ENCODE results near the gene PCLAF.

DNA sequence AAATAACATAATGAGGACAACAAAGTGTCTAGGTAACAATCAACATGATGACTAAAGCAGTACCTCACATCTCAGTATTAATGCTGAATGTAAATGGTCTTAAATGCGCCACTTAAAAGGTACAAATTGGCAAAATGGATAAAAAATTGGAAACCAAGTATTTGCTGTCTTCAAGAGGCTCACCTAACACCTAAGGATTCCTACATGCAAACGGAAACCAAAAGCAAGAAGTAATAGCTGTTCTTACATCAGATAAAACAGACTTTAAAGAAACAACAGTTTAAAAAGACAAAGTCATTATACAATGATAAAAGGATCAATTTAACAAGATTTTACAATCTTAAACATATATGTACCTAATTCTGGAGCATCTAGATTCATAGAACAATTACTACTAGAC lies 47.7 kb downstream of the PCLAF start:
- TF ChIP-seq, protein P1, sequence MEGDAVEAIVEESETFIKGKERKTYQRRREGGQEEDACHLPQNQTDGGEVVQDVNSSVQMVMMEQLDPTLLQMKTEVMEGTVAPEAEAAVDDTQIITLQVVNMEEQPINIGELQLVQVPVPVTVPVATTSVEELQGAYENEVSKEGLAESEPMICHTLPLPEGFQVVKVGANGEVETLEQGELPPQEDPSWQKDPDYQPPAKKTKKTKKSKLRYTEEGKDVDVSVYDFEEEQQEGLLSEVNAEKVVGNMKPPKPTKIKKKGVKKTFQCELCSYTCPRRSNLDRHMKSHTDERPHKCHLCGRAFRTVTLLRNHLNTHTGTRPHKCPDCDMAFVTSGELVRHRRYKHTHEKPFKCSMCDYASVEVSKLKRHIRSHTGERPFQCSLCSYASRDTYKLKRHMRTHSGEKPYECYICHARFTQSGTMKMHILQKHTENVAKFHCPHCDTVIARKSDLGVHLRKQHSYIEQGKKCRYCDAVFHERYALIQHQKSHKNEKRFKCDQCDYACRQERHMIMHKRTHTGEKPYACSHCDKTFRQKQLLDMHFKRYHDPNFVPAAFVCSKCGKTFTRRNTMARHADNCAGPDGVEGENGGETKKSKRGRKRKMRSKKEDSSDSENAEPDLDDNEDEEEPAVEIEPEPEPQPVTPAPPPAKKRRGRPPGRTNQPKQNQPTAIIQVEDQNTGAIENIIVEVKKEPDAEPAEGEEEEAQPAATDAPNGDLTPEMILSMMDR (IDR thresholded peaks at IDR 0.05; ENCODE audit: extremely low read depth in 1 of 2, insufficient read depth in 1 of 2, low read depth in 1 of 2, low read length in 2 of 2): no peak
- TF ChIP-seq EZH2 (IDR thresholded peaks at IDR 0.05; ENCODE audit: borderline replicate concordance, low read depth, low read length, severe bottlenecking) (no peak), POLR2A (IDR thresholded peaks at IDR 0.05; ENCODE audit: low read depth, low read length) (no peak), POLR2AphosphoS5 (IDR thresholded peaks at IDR 0.05; ENCODE audit: insufficient read depth, low read depth, low read length) (no peak), MYC (IDR thresholded peaks at IDR 0.05; ENCODE audit: low read depth, low read length) (no peak)
- TF ChIP-seq, protein P2, sequence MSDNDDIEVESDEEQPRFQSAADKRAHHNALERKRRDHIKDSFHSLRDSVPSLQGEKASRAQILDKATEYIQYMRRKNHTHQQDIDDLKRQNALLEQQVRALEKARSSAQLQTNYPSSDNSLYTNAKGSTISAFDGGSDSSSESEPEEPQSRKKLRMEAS (IDR thresholded peaks at IDR 0.05; ENCODE audit: insufficient read depth, insufficient read length): no peak

All from endothelial cell of umbilical vein (primary cell).